Mesenchymal stem cell (in vitro differentiated cells and primary cell): ENCODE measurements around the gene ACTRT2.

Source experiments
- DNase-seq: peaks from one replicate; pipeline ENCODE4 v3.0.0-alpha.2; 2013
- H2AFZ ChIP-seq: one replicate; pipeline ENCODE4 v1.6.1; 2013; ENCODE audit warnings: low read depth, mild to moderate bottlenecking, control low read depth, inconsistent platforms, low read length, moderate library complexity
- H2AK5ac ChIP-seq: 2 replicates; pipeline ENCODE4 v1.6.1; 2013; ENCODE audit warnings: low read length, moderate library complexity, mild to moderate bottlenecking, inconsistent platforms; ENCODE audit not compliant: severe bottlenecking
- H2BK120ac ChIP-seq: one replicate; pipeline ENCODE4 v1.6.1; 2013; ENCODE audit warnings: low read depth, mild to moderate bottlenecking, inconsistent platforms, low read length, moderate library complexity
- H2BK12ac ChIP-seq, 2 experiments: one replicate each; pipeline ENCODE4 v1.6.1; 2013; ENCODE audit warnings: inconsistent platforms in 2 of 2, low read length in 2 of 2, mild to moderate bottlenecking in 2 of 2, moderate library complexity in 2 of 2, control low read depth in 1 of 2
- H2BK15ac ChIP-seq: one replicate; pipeline ENCODE4 v1.6.1; 2013; ENCODE audit warnings: mild to moderate bottlenecking, low read depth, inconsistent platforms; ENCODE audit not compliant: poor library complexity, severe bottlenecking
- H2BK5ac ChIP-seq: 2 replicates; pipeline ENCODE4 v1.6.1; 2013; ENCODE audit warnings: low read depth, mild to moderate bottlenecking, low read length, control low read depth, inconsistent platforms; ENCODE audit not compliant: poor library complexity, severe bottlenecking
- H3K14ac ChIP-seq, 2 experiments: one replicate each; pipeline ENCODE4 v1.6.1; 2013; ENCODE audit warnings: inconsistent platforms in 2 of 2, low read length in 2 of 2, control low read depth in 1 of 2, mild to moderate bottlenecking in 1 of 2, moderate library complexity in 1 of 2
- H3K18ac ChIP-seq, 2 experiments: one replicate each; pipeline ENCODE4 v1.6.1; 2013; ENCODE audit warnings: inconsistent platforms in 2 of 2, low read length in 2 of 2, control low read depth in 1 of 2, low read depth in 1 of 2, mild to moderate bottlenecking in 1 of 2
- H3K23ac ChIP-seq, 2 experiments: one replicate each; pipeline ENCODE4 v1.6.1; 2013; ENCODE audit warnings: inconsistent platforms in 2 of 2, low read length in 2 of 2, mild to moderate bottlenecking in 2 of 2, moderate library complexity in 2 of 2, control low read depth in 1 of 2
- H3K27ac ChIP-seq: 2 replicates; pipeline ENCODE4 v1.5.1; 2013; ENCODE audit warnings: mild to moderate bottlenecking, moderate library complexity, low read length, control low read depth, inconsistent platforms; ENCODE audit not compliant: poor library complexity, severe bottlenecking
- H3K27me3 ChIP-seq, 2 experiments: 2 replicates each; pipeline versions ENCODE4 v1.6.1 to v1.7.0; 2013; ENCODE audit warnings: low read length in 2 of 2, mild to moderate bottlenecking in 2 of 2, moderate library complexity in 2 of 2, control low read depth in 1 of 2, inconsistent platforms in 1 of 2; ENCODE audit not compliant: control insufficient read depth in 1 of 2, insufficient read depth in 1 of 2
- H3K36me3 ChIP-seq, 2 experiments: 2 replicates each; pipeline versions ENCODE4 v1.6.1 to v1.7.0; 2013; ENCODE audit warnings: low read length in 2 of 2, control low read depth in 1 of 2, inconsistent platforms in 1 of 2, low read depth in 1 of 2, mild to moderate bottlenecking in 1 of 2; ENCODE audit not compliant: insufficient read depth in 2 of 2, control insufficient read depth in 1 of 2
- H3K4ac ChIP-seq, 2 experiments: one replicate each; pipeline ENCODE4 v1.6.1; 2013; ENCODE audit warnings: inconsistent platforms in 2 of 2, low read length in 2 of 2, mild to moderate bottlenecking in 2 of 2, moderate library complexity in 2 of 2, control low read depth in 1 of 2, low read depth in 1 of 2
- H3K4me1 ChIP-seq: 2 replicates; pipeline ENCODE4 v1.6.1; 2013; ENCODE audit warnings: low read depth, low read length, control low read depth; ENCODE audit not compliant: control insufficient read depth, insufficient read depth
- H3K4me2 ChIP-seq: 2 replicates; pipeline ENCODE4 v1.6.1; 2013; ENCODE audit warnings: low read length, mild to moderate bottlenecking, inconsistent platforms; ENCODE audit not compliant: poor library complexity, severe bottlenecking
- H3K4me3 ChIP-seq, 2 experiments: 2 replicates each; pipeline versions ENCODE4 v1.5.1 to v1.7.0; 2013; ENCODE audit warnings: low read length in 2 of 2, mild to moderate bottlenecking in 2 of 2, control low read depth in 1 of 2, low read depth in 1 of 2; ENCODE audit not compliant: insufficient read depth in 1 of 2
- H3K79me1 ChIP-seq: replicated peaks from 2 replicates; pipeline ENCODE4 v1.6.1; 2013; ENCODE audit warnings: mild to moderate bottlenecking, control low read depth, low read length, inconsistent platforms; ENCODE audit not compliant: poor library complexity, severe bottlenecking
- H3K9ac ChIP-seq: 2 replicates; pipeline ENCODE4 v1.7.0; 2013; ENCODE audit warnings: mild to moderate bottlenecking, low read length, moderate library complexity
- H3K9me3 ChIP-seq: 2 replicates; pipeline ENCODE4 v1.7.0; 2013; ENCODE audit warnings: mild to moderate bottlenecking, low read length; ENCODE audit not compliant: control insufficient read depth
- H4K8ac ChIP-seq: one replicate; pipeline ENCODE4 v1.6.1; 2013; ENCODE audit warnings: inconsistent platforms, mild to moderate bottlenecking, low read length, moderate library complexity
- H4K91ac ChIP-seq: one replicate; pipeline ENCODE4 v1.6.1; 2013; ENCODE audit warnings: mild to moderate bottlenecking, low read length, inconsistent platforms
- WGBS: methylation state at CpG from one replicate; pipeline ENCODE4 v1.1.7; 2013; ENCODE audit warnings: mixed read lengths; 5-methylcytosine and 5-hydroxymethylcytosine counted together

The ACTRT2 gene

DNA sequence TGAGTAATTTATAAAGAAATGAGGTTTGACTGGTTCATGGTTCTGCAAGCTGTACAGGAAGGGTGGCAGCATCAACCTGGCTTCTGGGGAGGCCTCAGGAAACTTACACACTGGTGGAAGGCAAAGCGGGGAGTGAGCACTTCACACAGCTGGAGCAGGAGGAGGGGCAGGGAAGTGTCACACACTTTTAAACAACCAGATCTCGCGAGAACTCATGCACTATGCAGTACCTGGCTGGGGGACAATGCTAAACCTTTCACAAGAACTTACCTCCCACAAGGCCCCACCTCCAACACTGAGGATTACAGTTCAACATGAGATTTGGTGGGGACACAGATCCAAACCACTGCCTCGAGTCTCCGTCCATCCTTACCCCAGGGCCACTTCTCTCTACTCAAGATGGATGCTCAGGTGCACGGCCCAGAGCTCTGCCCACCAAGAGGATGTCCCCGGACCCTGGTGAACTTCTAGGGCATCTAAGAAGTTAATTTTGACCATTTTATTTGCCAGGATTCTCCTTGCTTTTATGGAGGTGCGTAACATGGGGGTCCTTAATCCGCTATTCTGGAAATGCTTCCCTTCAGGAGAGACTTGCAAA, 22.7 kb upstream of the ACTRT2 start:
- H2BK120ac ChIP-seq, result no peak overlapping the region

DNA sequence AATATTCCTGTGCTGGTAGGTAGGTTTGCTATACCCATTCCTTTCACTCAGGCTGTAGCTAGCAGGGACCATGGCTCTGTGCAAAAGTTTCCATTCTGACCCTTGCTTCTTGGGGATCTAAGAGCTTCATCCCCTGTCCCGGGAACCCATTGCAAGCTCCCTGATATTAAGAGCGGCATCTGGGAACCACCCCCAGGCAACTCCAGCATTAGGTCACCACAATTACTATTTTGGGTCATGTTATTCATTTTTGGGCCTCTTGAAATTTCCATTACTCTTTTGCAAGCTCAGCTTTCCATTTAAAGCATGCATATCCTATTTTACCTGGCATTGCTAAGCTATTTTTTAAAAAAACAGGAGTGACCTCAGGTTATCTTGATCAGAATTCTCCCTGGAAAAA, 22.1 kb upstream of the ACTRT2 start:
- 74% methylated on average over 2 of the region's 2 CpGs for WGBS
- no peak overlapping the region for H2BK120ac ChIP-seq
- H3K27ac ChIP-seq, result no peak overlapping the region

More for the DNA sequence above, 22.7 kb upstream of the ACTRT2 start:
- H2AFZ ChIP-seq, result no peak overlapping the region
- H3K27ac ChIP-seq, result no peak overlapping the region
- H3K4ac ChIP-seq, result no peak overlapping the region
- no peak overlapping the region for H4K8ac ChIP-seq
- no peak overlapping the region for H3K4me2 ChIP-seq
- H2AK5ac ChIP-seq, result no peak overlapping the region
- peaks cover 26% of the 10 kb centered on the region for H3K9me3 ChIP-seq
- H4K91ac ChIP-seq, result no peak overlapping the region
- no peaks in the 10 kb centered on the region for H3K4me1 ChIP-seq
- H2BK15ac ChIP-seq, result no peak overlapping the region
- no peak overlapping the region for H3K14ac ChIP-seq
- H3K27me3 ChIP-seq, result peaks cover 0 to 17% of the 10 kb centered on the region in 2 experiments
- no peak overlapping the region for H2BK12ac ChIP-seq
- H3K9ac ChIP-seq, result no peak overlapping the region
- no peaks in the 10 kb centered on the region for H3K79me1 ChIP-seq
- no peak for DNase-seq
- no peak overlapping the region for H3K23ac ChIP-seq
- 73% methylated on average over 9 of the region's 9 CpGs for WGBS
- no peaks in the 10 kb centered on the region for H3K36me3 ChIP-seq
- H3K18ac ChIP-seq, result no peak overlapping the region
- no peak overlapping the region for H2BK5ac ChIP-seq
- no peak overlapping the region for H3K4me3 ChIP-seq

DNA sequence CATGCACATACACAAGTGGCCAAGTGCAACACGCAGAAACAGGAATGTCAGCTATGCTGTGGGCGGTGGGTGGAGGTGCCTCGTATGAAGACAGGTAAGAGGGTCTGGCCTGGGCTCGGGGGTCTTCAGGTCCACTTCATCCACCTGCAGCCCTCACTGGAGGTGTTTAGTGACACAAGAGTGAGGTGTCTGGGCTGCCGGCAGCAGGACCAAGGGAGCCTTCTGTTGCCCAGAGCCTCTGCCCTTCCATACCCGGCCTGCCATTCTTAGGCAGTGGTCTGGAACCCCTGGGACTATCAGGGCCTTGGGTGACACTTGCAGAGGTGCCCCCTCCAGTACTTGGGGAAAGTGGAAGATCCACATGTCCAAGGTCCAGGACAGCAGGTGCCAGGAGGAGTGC, 21.7 kb upstream of the ACTRT2 start:
- no peak overlapping the region for H3K4me3 ChIP-seq
- peaks cover 16% of the 10 kb centered on the region for H3K9me3 ChIP-seq
- no peak overlapping the region for H3K4ac ChIP-seq
- H3K36me3 ChIP-seq, result no peaks in the 10 kb centered on the region
- H3K4me1 ChIP-seq, result no peaks in the 10 kb centered on the region
- H4K8ac ChIP-seq, result no peak overlapping the region
- H2BK120ac ChIP-seq, result no peak overlapping the region
- WGBS, result 68% methylated on average over 6 of the region's 6 CpGs
- H3K4me2 ChIP-seq, result no peak overlapping the region
- no peak overlapping the region for H3K18ac ChIP-seq
- no peak overlapping the region for H3K14ac ChIP-seq
- no peak overlapping the region for H3K27ac ChIP-seq
- peaks cover 0 to 26% of the 10 kb centered on the region in 2 experiments for H3K27me3 ChIP-seq
- H2BK12ac ChIP-seq, result no peak overlapping the region
- no peak overlapping the region for H4K91ac ChIP-seq
- H2BK15ac ChIP-seq, result no peak overlapping the region
- H2AK5ac ChIP-seq, result no peak overlapping the region
- no peak overlapping the region for H2BK5ac ChIP-seq
- H3K79me1 ChIP-seq, result no peaks in the 10 kb centered on the region
- H3K23ac ChIP-seq, result no peak overlapping the region
- no peak for DNase-seq
- H2AFZ ChIP-seq, result no peak overlapping the region
- no peak overlapping the region for H3K9ac ChIP-seq

More for the DNA sequence above, 22.1 kb upstream of the ACTRT2 start:
- Histone ChIP-seq H3K4ac (no peak overlapping the region), H4K8ac (no peak overlapping the region), H3K9ac (no peak overlapping the region), H3K18ac (no peak overlapping the region), H3K27me3 (peaks cover 0 to 23% of the 10 kb centered on the region in 2 experiments), H3K9me3 (peaks cover 20% of the 10 kb centered on the region), H3K79me1 (no peaks in the 10 kb centered on the region), H3K4me3 (no peak overlapping the region), H3K36me3 (no peaks in the 10 kb centered on the region), H3K4me2 (no peak overlapping the region), H4K91ac (no peak overlapping the region), H2AFZ (no peak overlapping the region), H2BK12ac (no peak overlapping the region), H2BK15ac (no peak overlapping the region), H3K4me1 (no peaks in the 10 kb centered on the region), H2AK5ac (no peak overlapping the region), H3K23ac (no peak overlapping the region), H2BK5ac (no peak overlapping the region), H3K14ac (no peak overlapping the region)
- no peak for DNase-seq

DNA sequence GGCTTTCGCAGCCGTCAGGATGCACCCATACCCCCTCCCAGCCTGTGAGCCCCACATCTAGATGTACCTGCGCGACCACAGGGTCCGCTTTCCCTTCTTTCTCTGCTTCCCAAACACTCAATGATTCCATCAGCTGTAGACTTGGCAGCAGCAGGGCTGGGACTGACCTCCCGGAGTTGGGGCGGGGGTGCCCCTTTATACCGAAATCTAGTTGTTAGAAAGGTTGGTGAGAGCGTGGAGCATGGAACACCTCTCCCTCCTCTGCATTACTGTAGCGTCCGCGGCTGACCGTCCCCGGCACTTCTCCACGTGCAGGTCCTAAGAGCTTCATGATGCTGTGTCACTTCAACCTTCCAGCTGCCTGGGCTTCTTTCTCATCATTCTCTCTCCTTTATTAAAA, 21.1 kb upstream of the ACTRT2 start:
- no peak overlapping the region for H2AK5ac ChIP-seq
- no peak overlapping the region for H3K27ac ChIP-seq
- H2BK12ac ChIP-seq, result no peak overlapping the region
- H4K8ac ChIP-seq, result no peak overlapping the region
- no peak overlapping the region for H2BK15ac ChIP-seq
- no peak overlapping the region for H3K4ac ChIP-seq
- no peak overlapping the region for H2AFZ ChIP-seq
- no peak overlapping the region for H3K4me3 ChIP-seq
- H3K4me2 ChIP-seq, result no peak overlapping the region
- H2BK120ac ChIP-seq, result no peak overlapping the region
- H3K9ac ChIP-seq, result no peak overlapping the region
- 83% methylated on average over 15 of the region's 15 CpGs for WGBS
- no peak for DNase-seq
- H3K36me3 ChIP-seq, result no peaks in the 10 kb centered on the region
- peaks cover 14% of the 10 kb centered on the region for H3K9me3 ChIP-seq
- no peak overlapping the region for H2BK5ac ChIP-seq
- H3K18ac ChIP-seq, result no peak overlapping the region
- peaks cover 0 to 30% of the 10 kb centered on the region in 2 experiments for H3K27me3 ChIP-seq
- H3K23ac ChIP-seq, result no peak overlapping the region
- H3K14ac ChIP-seq, result no peak overlapping the region
- no peaks in the 10 kb centered on the region for H3K4me1 ChIP-seq
- H4K91ac ChIP-seq, result no peak overlapping the region
- H3K79me1 ChIP-seq, result no peaks in the 10 kb centered on the region
